OCI-LY1 (cell line): Measurements from ENCODE around the gene LIPG.

Source experiments
- H2AFZ ChIP-seq: fragments of 200-600 bp; sonication (generic), shearing (Covaris generic); 2 replicates; pipeline ENCODE4 v1.6.0; 2014; ENCODE audit warnings: antibody characterized with exemption, mild to moderate bottlenecking, low read length
- H3F3A ChIP-seq: fragments of 200-600 bp; sonication (generic), shearing (Covaris generic); 2 replicates; pipeline ENCODE4 v1.6.0; 2014; ENCODE audit warnings: mild to moderate bottlenecking, antibody characterized with exemption, low read length, moderate library complexity; ENCODE audit not compliant: insufficient read depth
- H3K27ac ChIP-seq: fragments of 200-600 bp; sonication (generic); 2 replicates; pipeline ENCODE4 v1.5.1; 2014; ENCODE audit warnings: low read length, mixed run types, mild to moderate bottlenecking, low read depth; ENCODE audit not compliant: poor library complexity, severe bottlenecking
- H3K27me3 ChIP-seq: fragments of 200-600 bp; sonication (generic); 2 replicates; pipeline ENCODE4 v1.6.0; 2014; ENCODE audit warnings: antibody characterized with exemption, mild to moderate bottlenecking, low read length, moderate library complexity; ENCODE audit not compliant: insufficient read depth
- H3K36me3 ChIP-seq: fragments of 200-600 bp; sonication (generic); 2 replicates; pipeline ENCODE4 v1.6.1; 2014; ENCODE audit warnings: mild to moderate bottlenecking, antibody characterized with exemption, low read length, moderate library complexity, mixed read lengths; ENCODE audit not compliant: insufficient read depth
- H3K4me1 ChIP-seq: fragments of 200-600 bp; sonication (generic); 2 replicates; pipeline ENCODE4 v1.5.1; 2014; ENCODE audit warnings: mild to moderate bottlenecking, low read length, moderate library complexity; ENCODE audit not compliant: insufficient read depth, severe bottlenecking
- H3K4me2 ChIP-seq: fragments of 200-600 bp; sonication (generic), shearing (Covaris generic); 2 replicates; pipeline ENCODE4 v1.6.1; 2014; ENCODE audit warnings: low read length
- H3K4me3 ChIP-seq: fragments of 200-600 bp; sonication (generic); 2 replicates; pipeline ENCODE4 v1.5.1; 2014; ENCODE audit warnings: low read length, low read depth, mild to moderate bottlenecking, mixed read lengths; ENCODE audit not compliant: poor library complexity, severe bottlenecking
- H3K79me2 ChIP-seq: fragments of 200-600 bp; shearing (Covaris generic); 2 replicates; pipeline ENCODE4 v1.6.1; 2016; ENCODE audit warnings: mixed run types, low read length, mixed read lengths; ENCODE audit not compliant: insufficient read depth
- H3K9ac ChIP-seq: fragments of 200-600 bp; sonication (generic), shearing (Covaris generic); 2 replicates; pipeline ENCODE4 v1.6.1; 2014; ENCODE audit warnings: mild to moderate bottlenecking, low read length, mixed read lengths
- H3K9me2 ChIP-seq: fragments of 200-600 bp; sonication (generic), shearing (Covaris generic); 2 replicates; pipeline ENCODE4 v1.6.1; 2014; ENCODE audit warnings: low read depth, mild to moderate bottlenecking, low read length, mixed read lengths
- H3K9me3 ChIP-seq: fragments of 200-600 bp; shearing (Covaris generic); 2 replicates; pipeline ENCODE4 v1.6.1; 2014; ENCODE audit warnings: low read length, mixed read lengths
- H4K20me1 ChIP-seq: fragments of 200-600 bp; sonication (generic), shearing (Covaris generic); 2 replicates; pipeline ENCODE4 v1.6.0; 2016; ENCODE audit warnings: mild to moderate bottlenecking, low read length; ENCODE audit not compliant: insufficient read depth
- CTCF ChIP-seq: fragments of 200-600 bp; sonication (generic), shearing (Covaris generic); IDR thresholded peaks from 2 replicates; pipeline ENCODE4 v1.5.1; 2017; ENCODE audit warnings: mild to moderate bottlenecking, antibody characterized with exemption, low read length, moderate library complexity, mixed read lengths
- EZH2 ChIP-seq: fragments of 200-600 bp; sonication (generic), shearing (Covaris generic); IDR thresholded peaks from 2 replicates; pipeline ENCODE4 v1.8.0; 2017; ENCODE audit warnings: borderline replicate concordance, mixed run types, mild to moderate bottlenecking, antibody characterized with exemption, low read length, moderate library complexity, mixed read lengths

Gene LIPG

GRCh38 chr18:49617865-49618264 lies 56.0 kb downstream of the LIPG start:
- Histone ChIP-seq H3K36me3 (no peaks in the 10 kb centered on the region), H3K9ac (no peak overlapping the region), H3K27me3 (no peaks in the 10 kb centered on the region), H3K4me2 (no peak overlapping the region), H2AFZ (no peak overlapping the region), H3K79me2 (no peaks in the 10 kb centered on the region), H3K4me1 (no peaks in the 10 kb centered on the region), H3K4me3 (no peak overlapping the region), H3K9me2 (no peaks in the 10 kb centered on the region), H3K27ac (no peak overlapping the region), H4K20me1 (no peaks in the 10 kb centered on the region), H3K9me3 (no peaks in the 10 kb centered on the region), H3F3A (no peaks in the 10 kb centered on the region)
- TF ChIP-seq CTCF (no peak), EZH2 (no peak)

DNA sequence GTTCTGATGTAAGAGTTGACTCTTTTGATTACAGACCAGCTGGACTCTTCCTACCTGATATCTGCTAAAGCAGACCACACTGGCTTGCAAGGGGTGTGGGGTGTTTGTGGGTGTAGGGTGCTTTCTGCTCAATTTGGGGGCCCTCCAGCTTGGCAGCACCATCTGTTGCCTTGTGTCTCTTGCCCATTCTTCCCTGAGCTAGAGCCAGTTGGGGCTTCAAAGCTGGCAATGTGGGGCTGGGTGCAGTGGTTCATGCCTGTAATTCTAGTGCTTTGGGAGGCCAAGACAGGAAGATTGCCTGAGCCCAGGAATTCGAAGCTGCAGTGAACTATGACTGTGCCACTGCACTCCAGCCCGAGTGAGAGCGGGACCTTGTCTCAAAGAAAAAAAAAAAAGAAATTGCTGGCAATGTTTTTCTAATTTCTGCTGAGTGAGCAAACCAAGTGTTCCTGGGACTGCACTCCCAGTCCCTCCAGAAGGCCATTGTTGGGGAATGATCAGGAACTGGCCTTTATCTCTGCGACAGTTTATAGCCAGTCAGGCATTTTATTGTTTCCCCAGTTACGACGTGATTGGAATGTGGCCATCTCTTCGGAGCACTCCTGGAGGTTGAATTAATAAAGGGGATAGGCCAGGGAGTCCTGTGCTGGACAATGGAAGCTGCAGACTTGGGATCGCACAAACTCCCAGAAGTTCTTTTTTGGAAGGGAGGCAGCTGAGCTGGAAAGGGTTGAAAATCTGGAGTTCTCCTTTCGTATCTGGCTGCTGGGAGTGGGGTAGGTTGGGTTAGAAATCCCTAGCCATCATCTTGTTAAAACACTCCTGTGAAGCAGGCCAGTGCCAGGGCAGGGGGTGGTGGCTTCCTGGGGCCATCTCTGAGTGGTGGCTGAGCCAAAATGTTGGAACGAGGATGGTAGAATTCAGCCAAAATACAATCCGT lies 57.2 kb downstream of the LIPG start:
- Histone ChIP-seq H3K27me3 (no peaks in the 10 kb centered on the region), H3F3A (no peaks in the 10 kb centered on the region), H3K4me1 (no peaks in the 10 kb centered on the region), H3K36me3 (no peaks in the 10 kb centered on the region), H3K9me3 (no peaks in the 10 kb centered on the region), H2AFZ (no peak overlapping the region), H3K9ac (no peak overlapping the region), H3K79me2 (no peaks in the 10 kb centered on the region), H3K4me2 (no peak overlapping the region), H3K4me3 (no peak overlapping the region), H4K20me1 (no peaks in the 10 kb centered on the region), H3K27ac (no peak overlapping the region), H3K9me2 (no peaks in the 10 kb centered on the region)
- TF ChIP-seq CTCF = no peak
- no peak for TF ChIP-seq EZH2

GRCh38 chr18:49619801-49620200 lies 57.9 kb downstream of the LIPG start:
- Histone ChIP-seq H2AFZ (no peak overlapping the region), H3K36me3 (no peaks in the 10 kb centered on the region), H3K4me3 (no peak overlapping the region), H3K4me2 (no peak overlapping the region), H3F3A (no peaks in the 10 kb centered on the region), H3K79me2 (no peaks in the 10 kb centered on the region), H4K20me1 (no peaks in the 10 kb centered on the region), H3K4me1 (no peaks in the 10 kb centered on the region), H3K9ac (no peak overlapping the region), H3K27me3 (no peaks in the 10 kb centered on the region), H3K27ac (no peak overlapping the region), H3K9me3 (no peaks in the 10 kb centered on the region), H3K9me2 (no peaks in the 10 kb centered on the region)
- TF ChIP-seq EZH2 = no peak
- TF ChIP-seq CTCF = no peak
